ENCODE measurements around the gene TREM1.
A peak's percentile ranks its signal among the peaks of the same experiment; 100 is the strongest.

GRCh38 chr6:41286544-41287346 is at the start of gene TREM1:
- TF ChIP-seq CTCF (IDR thresholded peaks at IDR 0.05) (no peak), POLR2A (IDR thresholded peaks at IDR 0.05) (peak in 1 of 3 donors; percentile 46)
